Measurements from ENCODE around the gene MAST3.

- TF ChIP-seq CTCF (conservative IDR thresholded peaks at IDR 0.05; ENCODE audit: low read length), result no peak
- TF ChIP-seq EZH2phosphoT487 (IDR thresholded peaks at IDR 0.05; ENCODE audit: borderline replicate concordance, low read depth, low read length), result no peak
These were observed 71.2 kb downstream of the MAST3 start for GRCh38 chr19:18168673-18169381.
